HPDE6-E6E7 (cell line): ENCODE measurements around the gene RALGPS1.

ENCODE experiments used
- DNase-seq: peaks from one replicate; pipeline ENCODE4 v3.0.0; 2011; ENCODE audit warnings: missing footprints; ENCODE audit errors: extremely low spot score

RALGPS1 gene

GRCh38 chr9:127078988-127079387 lies 164.4 kb downstream of the RALGPS1 start:
- no peak for DNase-seq

- DNase-seq = no peak
Measured at GRCh38 chr9:127079446-127080140, 165.0 kb downstream of the RALGPS1 start.

- no peak for DNase-seq
Measured at GRCh38 chr9:127081250-127082185, 166.9 kb downstream of the RALGPS1 start.

GRCh38 chr9:127083138-127083980 lies 168.8 kb downstream of the RALGPS1 start:
- no peak for DNase-seq

GRCh38 chr9:127084076-127085039 lies 169.8 kb downstream of the RALGPS1 start:
- DNase-seq = no peak

GRCh38 chr9:127085186-127085585 lies 170.6 kb downstream of the RALGPS1 start:
- no peak for DNase-seq

- no peak for DNase-seq
Measured at GRCh38 chr9:127086771-127087170, 172.2 kb downstream of the RALGPS1 start.

GRCh38 chr9:127087411-127087810 lies 172.8 kb downstream of the RALGPS1 start:
- no peak for DNase-seq

GRCh38 chr9:127087836-127088235 lies 173.3 kb downstream of the RALGPS1 start:
- DNase-seq = no peak

- no peak for DNase-seq
Measured at GRCh38 chr9:127088724-127089615, 174.4 kb downstream of the RALGPS1 start.

- DNase-seq = no peak
Measured at GRCh38 chr9:127089631-127090081, 175.1 kb downstream of the RALGPS1 start.

GRCh38 chr9:127090341-127090985 lies 175.9 kb downstream of the RALGPS1 start:
- no peak for DNase-seq

GRCh38 chr9:127091526-127091925 lies 176.9 kb downstream of the RALGPS1 start:
- no peak for DNase-seq

- DNase-seq = no peak
Measured at GRCh38 chr9:127092041-127092608, 177.5 kb downstream of the RALGPS1 start.

GRCh38 chr9:127093319-127094020 lies 178.9 kb downstream of the RALGPS1 start:
- no peak for DNase-seq

- DNase-seq = no peak
Measured at GRCh38 chr9:127095411-127095810, 180.8 kb downstream of the RALGPS1 start.

GRCh38 chr9:127096208-127096607 lies 181.6 kb downstream of the RALGPS1 start:
- DNase-seq = no peak

- no peak for DNase-seq
Measured at GRCh38 chr9:127097683-127098082, 183.1 kb downstream of the RALGPS1 start.
